GM21515 (cell line): ENCODE data around the gene FGF12.

Experiments used
- ATAC-seq: cut with Tn5 transposase; IDR thresholded peaks from one replicate; pipeline ENCODE4 v1.9.1; 2021; ENCODE audit not compliant: unreplicated experiment

FGF12 gene

DNA sequence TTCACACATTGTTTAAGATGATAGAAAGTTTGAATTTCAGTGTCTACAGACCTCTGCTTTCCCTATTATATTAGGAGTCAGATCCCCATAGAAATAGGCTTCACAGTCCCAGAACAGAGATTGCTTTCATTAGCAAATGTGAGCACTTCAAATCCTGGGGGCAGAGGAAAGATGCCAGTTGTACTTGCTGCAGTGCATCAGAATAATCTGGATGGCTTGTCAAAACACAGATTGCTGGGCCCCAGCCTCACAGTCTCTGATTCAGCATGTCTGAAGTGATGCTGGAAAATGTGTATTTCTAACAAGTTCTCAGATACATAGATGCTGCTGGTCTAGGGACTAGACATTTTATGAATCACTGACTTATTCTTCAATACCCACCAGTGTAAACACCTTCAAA lies 375.2 kb downstream of the FGF12 start:
- ATAC-seq = no peak

DNA sequence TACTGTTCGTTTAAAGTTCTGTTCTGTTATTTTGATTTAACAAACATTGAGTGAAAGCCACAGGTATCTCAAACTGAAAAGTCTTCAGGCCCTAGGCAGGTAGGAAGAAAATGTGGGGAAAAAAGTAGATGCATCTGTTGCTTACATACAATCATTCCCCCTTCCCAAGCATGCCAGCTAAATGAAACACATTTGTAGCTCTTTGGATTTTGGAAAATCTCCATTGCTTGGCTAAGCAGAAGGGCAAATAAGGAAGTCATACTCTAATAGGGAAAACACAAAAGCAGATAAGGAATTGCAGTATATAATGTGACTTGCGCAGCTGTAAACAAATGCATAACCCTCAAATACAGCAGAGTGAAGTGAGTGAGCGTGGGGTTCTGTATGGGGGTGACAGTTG lies 375.9 kb downstream of the FGF12 start:
- no peak for ATAC-seq

GRCh38 chr3:192340031-192340430 lies 387.3 kb downstream of the FGF12 start:
- ATAC-seq = no peak

DNA sequence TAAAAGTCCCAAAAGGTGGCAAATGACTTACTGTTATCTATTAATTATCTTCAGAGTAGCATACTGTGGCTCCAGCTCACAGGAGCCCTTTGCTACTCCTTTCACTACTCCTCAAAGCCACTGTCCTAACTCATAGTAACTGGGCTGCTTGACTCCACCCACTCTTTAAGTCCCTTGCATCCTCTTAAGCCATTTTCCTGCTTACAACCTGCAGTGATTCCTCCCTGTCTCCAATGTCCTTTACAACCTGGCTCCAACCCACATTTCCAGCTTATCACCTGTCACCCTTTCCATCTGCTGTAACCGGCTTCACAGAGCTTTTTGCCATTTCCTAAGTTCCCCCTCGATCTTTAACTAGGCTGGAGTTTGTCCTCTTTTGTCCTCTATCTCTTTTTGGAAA lies 388.1 kb downstream of the FGF12 start:
- no peak for ATAC-seq

GRCh38 chr3:192336286-192336685 lies 391.1 kb downstream of the FGF12 start:
- ATAC-seq = no peak

GRCh38 chr3:192332386-192333291 lies 394.7 kb downstream of the FGF12 start:
- no peak for ATAC-seq

GRCh38 chr3:192331749-192332385 lies 395.5 kb downstream of the FGF12 start:
- no peak for ATAC-seq

GRCh38 chr3:192326656-192327055 lies 400.7 kb downstream of the FGF12 start:
- no peak for ATAC-seq

DNA sequence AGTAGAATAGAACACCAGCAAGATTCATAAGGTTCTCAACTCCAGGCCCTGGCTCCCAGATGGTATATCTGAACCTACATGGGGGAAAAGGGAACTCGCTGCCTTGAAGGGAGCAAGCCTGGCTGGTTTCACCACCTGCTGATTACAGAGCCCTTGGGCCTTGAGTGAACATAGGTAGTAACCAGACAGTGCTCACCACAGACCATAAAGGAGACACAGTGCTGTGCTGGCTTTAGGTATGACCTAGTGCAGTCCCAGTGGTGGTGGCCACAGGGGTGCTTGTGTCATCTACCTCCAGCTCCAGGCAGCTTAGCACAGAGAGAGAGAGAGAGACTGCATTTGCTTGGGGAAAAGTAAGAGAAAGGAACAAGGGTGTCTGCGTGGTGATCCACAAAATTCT lies 409.8 kb downstream of the FGF12 start:
- ATAC-seq = no peak

DNA sequence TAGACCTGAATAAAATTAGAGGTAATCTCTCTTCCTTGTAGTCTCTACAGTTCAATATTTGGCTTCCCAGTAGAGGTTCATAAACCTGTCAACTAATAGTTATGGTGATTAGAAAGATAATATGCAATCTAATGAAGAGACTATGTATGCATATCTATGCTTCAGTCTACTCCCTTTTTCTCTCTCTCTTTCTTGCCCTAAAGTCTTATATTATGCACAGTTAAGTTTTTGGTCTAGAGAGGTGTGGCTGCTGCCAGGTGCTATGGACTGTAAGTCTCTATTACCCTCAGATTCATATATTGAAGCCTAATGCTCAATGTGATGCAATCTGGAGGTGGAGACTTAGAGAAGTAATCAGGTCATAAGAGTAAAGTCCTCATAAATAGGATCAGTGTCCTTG lies 413.7 kb downstream of the FGF12 start:
- ATAC-seq = no peak

GRCh38 chr3:192307631-192308030 lies 419.7 kb downstream of the FGF12 start:
- no peak for ATAC-seq

DNA sequence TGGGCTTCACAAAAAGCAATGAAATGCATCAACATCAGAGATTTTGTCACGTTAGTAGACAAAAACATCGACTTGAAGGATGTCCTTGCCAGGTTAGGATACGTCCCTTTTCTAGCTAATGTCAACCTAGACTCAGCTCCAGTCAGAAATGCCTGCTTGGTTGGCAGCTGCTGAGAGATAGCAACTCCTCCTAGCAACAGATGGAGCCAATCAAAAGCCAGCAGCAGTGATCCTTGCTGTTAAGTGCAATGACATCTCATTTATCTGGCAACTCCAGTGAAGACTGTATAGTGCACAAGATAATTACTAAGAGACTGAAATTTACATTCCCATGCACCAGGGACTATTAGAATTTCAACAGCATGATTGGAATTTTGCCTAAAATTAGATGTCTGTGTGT lies 424.1 kb downstream of the FGF12 start:
- no peak for ATAC-seq

GRCh38 chr3:192302721-192303120 lies 424.6 kb downstream of the FGF12 start:
- ATAC-seq = no peak

DNA sequence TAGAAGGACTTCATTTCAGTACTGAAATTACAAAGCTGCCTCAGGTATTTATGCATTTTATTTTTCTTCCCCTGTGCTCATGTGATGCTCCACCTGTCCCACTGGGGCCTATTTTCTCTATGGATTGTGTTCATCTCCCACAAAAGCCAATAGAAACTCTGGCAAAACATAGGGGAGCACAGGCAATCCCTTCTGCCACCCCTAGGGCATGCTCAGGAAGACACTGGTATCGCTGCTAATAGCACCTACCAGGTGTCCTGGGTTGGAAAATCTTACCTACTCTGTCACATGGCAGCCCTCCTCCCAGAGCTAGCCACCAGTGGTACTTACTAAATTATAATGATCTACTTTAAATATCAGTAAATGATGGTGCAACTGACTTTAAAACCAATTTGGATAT lies 427.4 kb downstream of the FGF12 start:
- ATAC-seq = no peak

GRCh38 chr3:192296845-192297244 lies 430.5 kb downstream of the FGF12 start:
- ATAC-seq = no peak

GRCh38 chr3:192284443-192285072 lies 442.8 kb downstream of the FGF12 start:
- no peak for ATAC-seq

DNA sequence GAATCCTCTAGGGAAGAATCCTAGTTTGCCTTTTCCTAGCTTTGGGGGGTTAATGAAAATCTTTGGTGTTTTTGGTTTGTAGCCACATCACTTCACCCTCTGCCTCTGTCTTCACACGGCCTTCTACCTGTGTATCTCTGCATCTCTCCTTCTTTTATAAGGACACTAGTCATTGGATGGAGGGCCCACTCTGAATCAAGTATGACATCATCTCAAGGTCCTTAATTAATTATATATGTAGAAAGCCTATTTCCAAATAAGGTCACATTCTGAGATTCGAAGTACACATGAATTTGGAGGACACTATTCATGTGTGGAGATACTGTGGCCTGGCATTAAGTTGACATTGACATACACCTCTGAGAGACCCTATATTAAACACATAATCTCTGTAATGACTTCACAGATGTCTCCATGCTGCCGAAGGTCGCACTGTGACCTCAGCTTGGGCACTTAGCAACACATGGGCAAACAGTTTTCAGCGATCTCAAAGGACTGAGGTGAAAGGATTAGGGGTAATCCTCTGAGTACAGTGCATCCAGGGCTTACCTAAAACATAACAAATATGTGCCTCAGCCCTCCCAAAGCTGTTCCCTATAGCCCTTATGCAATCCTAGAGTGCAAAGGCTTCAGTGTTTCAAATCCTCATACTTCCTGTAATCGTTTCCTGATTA lies 446.0 kb downstream of the FGF12 start:
- no peak for ATAC-seq

- ATAC-seq = no peak
Observed at GRCh38 chr3:192279664-192280063, 447.7 kb downstream of the FGF12 start.

DNA sequence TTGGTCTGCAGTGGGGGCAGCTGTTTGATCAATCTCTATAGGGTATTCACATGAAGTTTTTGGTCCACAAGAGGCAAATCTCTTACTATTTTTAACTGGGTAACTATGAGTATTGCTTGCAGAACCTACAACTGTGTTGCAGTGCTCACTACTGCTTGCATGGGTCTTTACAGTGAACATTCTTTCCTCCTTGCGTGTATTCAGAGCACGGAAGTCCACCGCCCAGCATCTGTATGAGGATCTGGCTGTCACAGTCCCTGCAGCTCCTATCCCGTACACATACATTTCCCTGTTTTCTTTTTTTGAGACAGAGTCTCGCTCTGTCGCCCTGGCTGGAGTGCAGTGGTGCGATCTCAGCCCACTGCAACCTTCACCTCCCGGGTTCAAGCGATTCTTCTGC lies 449.9 kb downstream of the FGF12 start:
- no peak for ATAC-seq

- no peak for ATAC-seq
Observed at GRCh38 chr3:192275741-192276355, 451.5 kb downstream of the FGF12 start.

DNA sequence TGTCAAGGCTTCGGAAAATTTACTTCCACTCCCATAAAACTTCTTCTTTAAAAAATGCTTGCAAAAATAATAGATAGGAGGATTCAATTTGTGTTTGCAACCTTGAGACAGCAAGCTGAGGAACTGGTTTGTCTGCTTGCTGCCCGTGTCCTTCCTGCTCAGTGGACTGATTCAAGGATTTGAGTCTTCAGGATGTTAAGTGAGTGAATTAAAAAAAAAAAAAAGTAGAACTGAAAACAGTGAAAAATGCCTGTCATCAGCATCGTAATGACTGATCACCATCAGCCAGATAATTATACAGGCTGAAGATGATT lies 453.7 kb downstream of the FGF12 start:
- ATAC-seq = no peak
